ENCODE measurements around the gene DIS3L.
"Not testable (repeated sequence)": the region's sequence is repeated elsewhere in the genome, so short reads cannot be mapped to it uniquely, and the experiment has no call there.

Gene DIS3L

GRCh38 chr15:66293419-66294156 is at the start of gene DIS3L:
DIS3L (plus strand) TSS chr15:66293568; CDS start chr15:66293597, 29 bp downstream.
- peak; percentile 76 for DNase-seq

GRCh38 chr15:66245832-66246231 is 47.5 kb upstream of the DIS3L start:
- not testable (repeated sequence) for DNase-seq

GRCh38 chr15:66246937-66247336 is 46.4 kb upstream of the DIS3L start:
- DNase-seq, result no peak

- DNase-seq, result peak; percentile 28
These were observed 43.7 kb upstream of the DIS3L start for GRCh38 chr15:66249605-66250174.

GRCh38 chr15:66251065-66251789 is 42.1 kb upstream of the DIS3L start:
- no peak for DNase-seq

GRCh38 chr15:66251790-66252684 is 41.3 kb upstream of the DIS3L start:
- peak; percentile 51 for DNase-seq

- peak; percentile 42 for DNase-seq
These were observed 40.5 kb upstream of the DIS3L start for GRCh38 chr15:66252685-66253417.

- peak; percentile 61 for DNase-seq
These were observed 39.8 kb upstream of the DIS3L start, which contains the start of gene MEGF11 for GRCh38 chr15:66253418-66254088. MEGF11 (minus strand) TSS chr15:66253750; CDS start chr15:66128403, 125,347 bp downstream.

- no peak for DNase-seq
These were observed 39.0 kb upstream of the DIS3L start for GRCh38 chr15:66254089-66254950.

- no peak for DNase-seq
These were observed 38.3 kb upstream of the DIS3L start for GRCh38 chr15:66254951-66255676.

GRCh38 chr15:66256692-66257091 is 36.7 kb upstream of the DIS3L start:
- no peak for DNase-seq

- DNase-seq, result no peak
These were observed 32.3 kb upstream of the DIS3L start for GRCh38 chr15:66261056-66261455.

- not testable (repeated sequence) for DNase-seq
These were observed 30.5 kb upstream of the DIS3L start for GRCh38 chr15:66262837-66263236.

- no peak for DNase-seq
These were observed 28.4 kb upstream of the DIS3L start for GRCh38 chr15:66264859-66265513.

GRCh38 chr15:66269326-66270090 is 23.9 kb upstream of the DIS3L start:
- DNase-seq, result no peak

GRCh38 chr15:66270932-66271331 is 22.4 kb upstream of the DIS3L start:
- DNase-seq, result no peak

GRCh38 chr15:66275352-66275751 is 18.0 kb upstream of the DIS3L start:
- DNase-seq, result no peak

GRCh38 chr15:66276546-66276945 is 16.8 kb upstream of the DIS3L start:
- no peak for DNase-seq

Measured in NCI-H1105 (cell line).